H1 (cell line): Measurements from ENCODE around the gene LIG3. TPM values are rescaled to one million over a fixed set of nuclear protein-coding genes. Genes with fewer than 3 reads are reported as not detected.
A peak's percentile ranks its signal among the peaks of the same experiment; 100 is the strongest.

Experiments used
- ASH2L ChIP-seq: fragments of 200-600, 300-600 bp; sonication (generic); IDR thresholded peaks from one replicate; pipeline ENCODE4 v1.7.1; 2017; ENCODE audit warnings: low read length
- ATF3 ChIP-seq: IDR thresholded peaks from 2 replicates; pipeline ENCODE4 v1.6.1; 2011; ENCODE audit warnings: low read depth, mild to moderate bottlenecking, low read length; ENCODE audit not compliant: insufficient read depth
- CHD2 ChIP-seq: IDR thresholded peaks from 2 replicates; pipeline ENCODE4 v1.6.1; 2012; ENCODE audit warnings: low read length, improper control_type of control experiment
- EZH2 ChIP-seq: fragments of 200-600 bp; sonication (generic); IDR thresholded peaks from 2 replicates; pipeline ENCODE4 v1.7.1; 2012; ENCODE audit warnings: low read depth, mild to moderate bottlenecking, moderate library complexity, low read length, inconsistent platforms; ENCODE audit not compliant: severe bottlenecking
- FOSL1 ChIP-seq: IDR thresholded peaks from 2 replicates; pipeline ENCODE4 v1.6.1; 2011; ENCODE audit warnings: mild to moderate bottlenecking, low read depth, low read length, moderate library complexity; ENCODE audit not compliant: insufficient read depth
- GABPA ChIP-seq: IDR thresholded peaks from 2 replicates; pipeline ENCODE4 v1.6.1; 2011; ENCODE audit warnings: mild to moderate bottlenecking, low read length, moderate library complexity, borderline replicate concordance; ENCODE audit not compliant: insufficient read depth
- GTF2F1 ChIP-seq: IDR thresholded peaks from 2 replicates; pipeline ENCODE4 v1.6.1; 2012; ENCODE audit warnings: low read depth, low read length, improper control_type of control experiment, borderline replicate concordance
- JUN ChIP-seq: IDR thresholded peaks from 2 replicates; pipeline ENCODE4 v1.6.1; 2011; ENCODE audit warnings: low read depth, mild to moderate bottlenecking, improper control_type of control experiment, low read length
- JUND ChIP-seq: IDR thresholded peaks from 2 replicates; pipeline ENCODE4 v1.6.1; 2011; ENCODE audit warnings: mild to moderate bottlenecking, improper control_type of control experiment, low read length
- KDM4A ChIP-seq: IDR thresholded peaks from one replicate; pipeline ENCODE4 v1.7.1; 2012; ENCODE audit warnings: low read depth, mild to moderate bottlenecking, moderate library complexity, low read length, inconsistent platforms; ENCODE audit not compliant: severe bottlenecking
- KDM5A ChIP-seq: fragments of 200-600 bp; IDR thresholded peaks from 2 replicates; pipeline ENCODE4 v1.7.1; 2012; ENCODE audit warnings: mild to moderate bottlenecking, low read length, inconsistent platforms, mixed read lengths
- MAX ChIP-seq: IDR thresholded peaks from 2 replicates; pipeline ENCODE4 v1.6.1; 2012; ENCODE audit warnings: inconsistent platforms
- RBBP5 ChIP-seq: IDR thresholded peaks from 2 replicates; pipeline ENCODE4 v1.7.1; 2012; ENCODE audit warnings: low read depth, mild to moderate bottlenecking, inconsistent platforms, low read length, moderate library complexity, borderline replicate concordance
- RFX5 ChIP-seq: IDR thresholded peaks from 2 replicates; pipeline ENCODE4 v1.6.1; 2011; ENCODE audit warnings: low read depth, low read length, improper control_type of control experiment, borderline replicate concordance
- RNF2 ChIP-seq: fragments of 200-900, 300-1000 bp; sonication (generic); IDR thresholded peaks from 2 replicates; pipeline ENCODE4 v1.7.1; 2016; ENCODE audit warnings: borderline replicate concordance, low read depth, mild to moderate bottlenecking, antibody characterized with exemption, low read length; ENCODE audit not compliant: poor library complexity, severe bottlenecking; ENCODE audit errors: missing control alignments
- SAP30 ChIP-seq: fragments of 300-600 bp; sonication (generic); IDR thresholded peaks from 2 replicates; pipeline ENCODE4 v1.7.1; 2012; ENCODE audit warnings: low read length, moderate library complexity, mild to moderate bottlenecking, inconsistent platforms; ENCODE audit not compliant: insufficient read depth, insufficient replicate concordance
- SIX5 ChIP-seq: IDR thresholded peaks from 2 replicates; pipeline ENCODE4 v1.6.1; 2011; ENCODE audit warnings: mild to moderate bottlenecking, low read depth, low read length
- SP2 ChIP-seq: IDR thresholded peaks from 2 replicates; pipeline ENCODE4 v1.6.1; 2012; ENCODE audit warnings: mild to moderate bottlenecking, low read length, inconsistent platforms
- SUZ12 ChIP-seq: fragments of 200-600 bp; sonication (generic); IDR thresholded peaks from 2 replicates; pipeline ENCODE4 v1.6.1; 2012; ENCODE audit warnings: mild to moderate bottlenecking, inconsistent platforms, low read length, moderate library complexity, mixed read lengths
- TCF12 ChIP-seq: IDR thresholded peaks from 2 replicates; pipeline ENCODE4 v1.6.1; 2011; ENCODE audit warnings: low read depth, mild to moderate bottlenecking, low read length
- USF2 ChIP-seq: IDR thresholded peaks from 2 replicates; pipeline ENCODE4 v1.6.1; 2011; ENCODE audit warnings: low read length, improper control_type of control experiment
- polyA plus RNA-seq, 7 experiments: library from polyadenylated mRNA; depleted of rRNA in 3 of 7; stranded (reverse) in 5 of 7; unstranded in 2 of 7; fragments of >200 nt in 5 of 7; fragments of 200-250 nt in 2 of 7; gene quantifications; 1 replicate in 5 of 7; 2 replicates in 1 of 7; 4 replicates in 1 of 7; pipeline versions ENCODE4 v1.2.1 to v1.2.3, GENCODE V29; 2011 to 2013; ENCODE audit warnings: missing spikeins in 2 of 7, mixed read lengths in 2 of 7
- total RNA-seq: library from RNA; stranded (reverse); fragmentation: NEBNext Ultra II Directional; extraction: Animal tissue kit (Norgen Biotek cat#: 25700); gene quantifications from 2 replicates; pipeline ENCODE4 v1.2.1, GENCODE V29; 2021

Gene LIG3
- total and polyA plus RNA-seq, 2 of the 8 experiments (the other 6 are each of a cell fraction or from before 2014, with no cell fraction given), result 63.6 to 89.3 TPM

DNA sequence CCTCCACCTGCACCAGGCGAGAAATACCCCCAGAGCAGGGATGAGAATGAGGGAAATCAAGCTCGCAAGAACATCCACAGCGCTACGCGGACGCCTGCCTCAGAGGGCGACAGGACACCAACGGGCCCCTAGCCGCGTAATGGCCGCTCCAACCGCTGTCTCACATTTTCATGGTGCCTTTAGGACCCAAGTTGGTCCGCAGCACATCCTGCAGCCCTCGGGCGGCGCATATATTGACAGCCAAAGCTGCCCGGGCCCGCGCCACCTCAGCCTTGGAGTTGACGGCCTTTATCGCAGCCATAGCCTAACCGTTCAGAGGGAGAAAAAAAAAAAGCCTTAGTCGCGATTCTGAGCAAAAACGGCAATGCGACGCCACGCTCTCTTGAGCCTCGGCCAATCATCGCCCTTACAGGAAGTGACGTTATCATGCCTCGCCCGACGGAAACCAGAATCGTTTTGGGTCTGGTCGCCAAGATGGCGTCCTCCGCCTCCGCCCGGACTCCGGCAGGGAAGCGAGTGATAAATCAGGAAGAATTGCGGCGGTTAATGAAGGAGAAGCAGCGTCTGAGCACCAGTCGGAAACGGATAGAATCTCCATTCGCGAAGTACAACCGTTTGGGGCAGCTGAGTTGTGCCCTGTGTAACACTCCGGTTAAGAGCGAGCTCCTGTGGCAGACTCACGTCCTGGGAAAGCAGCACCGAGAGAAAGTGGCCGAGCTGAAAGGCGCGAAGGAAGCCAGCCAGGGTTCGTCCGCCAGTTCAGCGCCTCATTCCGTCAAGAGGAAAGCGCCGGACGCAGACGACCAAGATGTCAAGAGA, 19.0 kb upstream of the LIG3 start, which contains the start of the genes CCT6B and ZNF830 (continued):
- peak; percentile 55; the same call in 1 of the 2 replicates for TF ChIP-seq CHD2
- TF ChIP-seq JUN, result no peak
- peak; percentile 66 for TF ChIP-seq MAX
- peak; percentile 95 for TF ChIP-seq ASH2L
- TF ChIP-seq TCF12, result no peak
- no peak for TF ChIP-seq RBBP5
- TF ChIP-seq KDM5A, result peak; percentile 100
- no peak; the same call in none of the 2 replicates for TF ChIP-seq JUND
- TF ChIP-seq ATF3, result peak; percentile 55; the same call in 1 of the 2 replicates
- TF ChIP-seq SP2, result no peak
- TF ChIP-seq RFX5, result no peak
- no peak for TF ChIP-seq USF2
- no peak for TF ChIP-seq RNF2
- TF ChIP-seq SUZ12, result no peak
- no peak for TF ChIP-seq EZH2
- TF ChIP-seq FOSL1, result no peak
- TF ChIP-seq SIX5, result no peak
- peak; percentile 42 for TF ChIP-seq SAP30
- peak; percentile 91; the same call in 1 of the 2 replicates for TF ChIP-seq GABPA
- peak; percentile 91 for TF ChIP-seq GTF2F1
- peak; percentile 90 for TF ChIP-seq KDM4A
